ENCODE measurements around the gene LRRN4. TPM values are rescaled to one million over a fixed set of nuclear protein-coding genes. Genes with fewer than 3 reads are reported as not detected.

Gene LRRN4
- total RNA-seq, 4 donors from 2014 or later, result not detected

- no peak for DNase-seq
- Histone ChIP-seq H3K4me1 (no peaks in the 10 kb centered on the region), H3K36me3 (peaks cover 0 to 53% (median 0%) of the 10 kb centered on the region in 3 donors)
Measured at GRCh38 chr20:6014957-6015356, 38.9 kb downstream of the LRRN4 start.

GRCh38 chr20:6014017-6014416, 39.8 kb downstream of the LRRN4 start:
- Histone ChIP-seq H3K9me3 (no peaks in the 10 kb centered on the region), H3K27me3 (no peaks in the 10 kb centered on the region), H3K4me3 (no peak overlapping the region), H3K4me1 (no peaks in the 10 kb centered on the region), H3K27ac (no peak overlapping the region), H3K36me3 (peaks cover 0 to 57% (median 0%) of the 10 kb centered on the region in 3 donors)
- no peak for TF ChIP-seq CTCF (IDR thresholded peaks at IDR 0.05)
- DNase-seq, result no peak

More at GRCh38 chr20:6014957-6015356, 38.9 kb downstream of the LRRN4 start:
- no peaks in the 10 kb centered on the region for H3K9me3 ChIP-seq
- H3K4me3 ChIP-seq, result no peak overlapping the region
- H3K27ac ChIP-seq, result no peak overlapping the region
- TF ChIP-seq POLR2A (IDR thresholded peaks at IDR 0.05) (no peak), CTCF (IDR thresholded peaks at IDR 0.05) (no peak)
- H3K27me3 ChIP-seq, result no peaks in the 10 kb centered on the region

GRCh38 chr20:6012179-6012578, 41.7 kb downstream of the LRRN4 start:
- no peak overlapping the region for H3K4me3 ChIP-seq
- H3K9me3 ChIP-seq, result no peaks in the 10 kb centered on the region
- TF ChIP-seq POLR2A (IDR thresholded peaks at IDR 0.05), result no peak
- TF ChIP-seq CTCF (IDR thresholded peaks at IDR 0.05), result no peak
- no peak for DNase-seq
- peaks cover 0 to 11% (median 5%) of the 10 kb centered on the region in 4 donors for H3K4me1 ChIP-seq
- H3K27ac ChIP-seq, result no peak overlapping the region
- peaks cover 0 to 57% (median 0%) of the 10 kb centered on the region in 3 donors for H3K36me3 ChIP-seq
- no peaks in the 10 kb centered on the region for H3K27me3 ChIP-seq

GRCh38 chr20:6008254-6008653, 45.6 kb downstream of the LRRN4 start:
- peak overlapping the region in 1 of 4 donors; percentile 4 for H3K27ac ChIP-seq
- peaks cover 0 to 32% (median 0%) of the 10 kb centered on the region in 3 donors for H3K36me3 ChIP-seq
- peaks cover 0 to 14% (median 10%) of the 10 kb centered on the region in 4 donors for H3K4me1 ChIP-seq
- peak overlapping the region in 2 of 4 donors; percentile 8 to 89 for H3K4me3 ChIP-seq
- no peak for TF ChIP-seq POLR2A (IDR thresholded peaks at IDR 0.05)
- no peak for TF ChIP-seq CTCF (IDR thresholded peaks at IDR 0.05)
- DNase-seq, result peak in 1 of 3 donors; percentile 56
- no peaks in the 10 kb centered on the region for H3K27me3 ChIP-seq
- no peaks in the 10 kb centered on the region for H3K9me3 ChIP-seq

- peak overlapping the region in 2 of 4 donors; percentile 79 to 90 for H3K27ac ChIP-seq
- TF ChIP-seq POLR2A (IDR thresholded peaks at IDR 0.05) (peak in 1 of 2 donors; percentile 19), CTCF (IDR thresholded peaks at IDR 0.05) (no peak)
- H3K9me3 ChIP-seq, result no peaks in the 10 kb centered on the region
- DNase-seq, result no peak
- H3K4me3 ChIP-seq, result peak overlapping the region in 2 of 4 donors; percentile 88 to 89
- peaks cover 0 to 14% (median 10%) of the 10 kb centered on the region in 4 donors for H3K4me1 ChIP-seq
- no peaks in the 10 kb centered on the region for H3K27me3 ChIP-seq
- H3K36me3 ChIP-seq, result peaks cover 0 to 29% (median 0%) of the 10 kb centered on the region in 3 donors
Measured at GRCh38 chr20:6007529-6008103, 46.2 kb downstream of the LRRN4 start.
